Liver (tissue), 9 donors: Measurements from ENCODE around the gene AP2A2. TPM values are rescaled to one million over a fixed set of nuclear protein-coding genes. Genes with fewer than 3 reads are reported as not detected.

ENCODE experiments used
- DNase-seq: peaks from one replicate; pipeline ENCODE4 v3.0.0-alpha.2; 2017; ENCODE audit warnings: low spot score
- H3K27ac ChIP-seq, 2 donors: one replicate each; pipeline ENCODE4 v1.7.0; 2013; ENCODE audit warnings: inconsistent platforms in 2 of 2, low read length in 2 of 2, control low read depth in 1 of 2, low read depth in 1 of 2, mild to moderate bottlenecking in 1 of 2
- H3K27me3 ChIP-seq, 4 donors: one replicate each; pipeline versions ENCODE4 v1.6.1 to v1.7.0; 2013; ENCODE audit warnings: low read length in 3 of 4, inconsistent platforms in 1 of 4, mild to moderate bottlenecking in 1 of 4, moderate library complexity in 1 of 4; ENCODE audit not compliant: control insufficient read depth in 4 of 4, insufficient read depth in 4 of 4
- H3K36me3 ChIP-seq, 4 donors: one replicate each; pipeline versions ENCODE4 v1.6.1 to v1.7.0; 2013; ENCODE audit warnings: low read length in 3 of 4, mild to moderate bottlenecking in 3 of 4, low read depth in 1 of 4, moderate library complexity in 1 of 4; ENCODE audit not compliant: control insufficient read depth in 4 of 4, insufficient read depth in 3 of 4
- H3K4me1 ChIP-seq, 4 donors: one replicate each; pipeline versions ENCODE4 v1.6.1 to v1.7.0; 2013; ENCODE audit warnings: low read length in 3 of 4, mild to moderate bottlenecking in 3 of 4, moderate library complexity in 1 of 4; ENCODE audit not compliant: control insufficient read depth in 4 of 4, insufficient read depth in 4 of 4
- H3K4me3 ChIP-seq, 3 donors: one replicate each; pipeline versions ENCODE4 v1.6.1 to v1.7.0; 2013; ENCODE audit warnings: low read length in 3 of 3, control low read depth in 1 of 3, low read depth in 1 of 3, mild to moderate bottlenecking in 1 of 3
- H3K9ac ChIP-seq, 2 donors: one replicate each; pipeline ENCODE4 v1.7.0; 2013; ENCODE audit warnings: low read length in 2 of 2, mild to moderate bottlenecking in 2 of 2, moderate library complexity in 2 of 2, control low read depth in 1 of 2, low read depth in 1 of 2
- H3K9me3 ChIP-seq, 4 donors: one replicate each; pipeline versions ENCODE4 v1.6.1 to v1.7.0; 2013; ENCODE audit warnings: low read length in 3 of 4; ENCODE audit not compliant: control insufficient read depth in 4 of 4
- FOXA1 ChIP-seq: IDR thresholded peaks from 2 replicates; pipeline ENCODE4 v1.6.1; 2016; ENCODE audit warnings: antibody characterized with exemption
- GABPA ChIP-seq, 2 donors: IDR thresholded peaks in 1 of 2; conservative IDR thresholded peaks in 1 of 2; 2 replicates each; pipeline ENCODE4 v1.6.1; 2016; ENCODE audit warnings: antibody characterized with exemption in 2 of 2, mild to moderate bottlenecking in 1 of 2, moderate library complexity in 1 of 2
- JUND ChIP-seq, 2 donors: IDR thresholded peaks; 2 replicates each; pipeline ENCODE4 v1.6.1; 2016; ENCODE audit warnings: antibody characterized with exemption in 2 of 2
- RAD21 ChIP-seq, 2 donors: IDR thresholded peaks; 2 replicates each; pipeline ENCODE4 v1.6.1; 2016; ENCODE audit warnings: antibody characterized with exemption in 2 of 2, mild to moderate bottlenecking in 2 of 2
- REST ChIP-seq: IDR thresholded peaks from 2 replicates; pipeline ENCODE4 v1.6.1; 2016; ENCODE audit warnings: antibody characterized with exemption, mild to moderate bottlenecking
- SP1 ChIP-seq: IDR thresholded peaks from 2 replicates; pipeline ENCODE4 v1.6.1; 2018; ENCODE audit warnings: antibody characterized with exemption, mild to moderate bottlenecking
- TAF1 ChIP-seq: conservative IDR thresholded peaks from 2 replicates; pipeline ENCODE4 v1.6.1; 2016; ENCODE audit warnings: antibody characterized with exemption, mild to moderate bottlenecking
- YY1 ChIP-seq: IDR thresholded peaks from 2 replicates; pipeline ENCODE4 v1.6.1; 2016; ENCODE audit warnings: antibody characterized with exemption, mild to moderate bottlenecking
- WGBS: extraction: QIAGEN DNeasy Blood & Tissue Kit; methylation state at CpG from one replicate; pipeline ENCODE4 v1.1.7; 2013; 5-methylcytosine and 5-hydroxymethylcytosine counted together
- polyA plus RNA-seq, 2 donors: library from polyadenylated mRNA; stranded (reverse) in 1 of 2; unstranded in 1 of 2; fragments of 200-250 nt in 1 of 2; fragments of >200 nt in 1 of 2; fragmentation: Nextera tagmentation in 1 of 2; extraction: Ambion mirVana in 1 of 2; gene quantifications; one replicate each; pipeline versions ENCODE4 v1.2.1 to v1.2.3, GENCODE V29; 2013 to 2015
- total RNA-seq, 2 donors: library from RNA; depleted of rRNA; stranded (reverse); fragments of >200 nt; gene quantifications; one replicate each; pipeline ENCODE4 v1.2.3, GENCODE V29; 2014
- TF ChIP-seq, protein P1 (sequence below): IDR thresholded peaks from 2 replicates; pipeline ENCODE4 v1.6.1; 2016; ENCODE audit warnings: antibody characterized with exemption
- TF ChIP-seq, protein P2 (sequence below): fragments of 150-350 bp; IDR thresholded peaks from 2 replicates; pipeline ENCODE4 v1.5.1; 2017; ENCODE audit warnings: improper control_type of control experiment, low read depth, low read length; ENCODE audit not compliant: missing input control
- TF ChIP-seq, protein P3 (sequence below): IDR thresholded peaks from 2 replicates; pipeline ENCODE4 v1.6.1; 2016; ENCODE audit warnings: antibody characterized with exemption
- TF ChIP-seq, protein P4 (sequence below): IDR thresholded peaks from 2 replicates; pipeline ENCODE4 v1.6.1; 2016; ENCODE audit warnings: antibody characterized with exemption
- donor health status: healthy.
- donor health status: healthy.
- donor health status: healthy.
- donor health status: healthy.
- donor health status: healthy.

AP2A2 gene
- total and polyA plus RNA-seq, 4 donors: 20.5 to 39.7 (median 23.8) TPM

DNA sequence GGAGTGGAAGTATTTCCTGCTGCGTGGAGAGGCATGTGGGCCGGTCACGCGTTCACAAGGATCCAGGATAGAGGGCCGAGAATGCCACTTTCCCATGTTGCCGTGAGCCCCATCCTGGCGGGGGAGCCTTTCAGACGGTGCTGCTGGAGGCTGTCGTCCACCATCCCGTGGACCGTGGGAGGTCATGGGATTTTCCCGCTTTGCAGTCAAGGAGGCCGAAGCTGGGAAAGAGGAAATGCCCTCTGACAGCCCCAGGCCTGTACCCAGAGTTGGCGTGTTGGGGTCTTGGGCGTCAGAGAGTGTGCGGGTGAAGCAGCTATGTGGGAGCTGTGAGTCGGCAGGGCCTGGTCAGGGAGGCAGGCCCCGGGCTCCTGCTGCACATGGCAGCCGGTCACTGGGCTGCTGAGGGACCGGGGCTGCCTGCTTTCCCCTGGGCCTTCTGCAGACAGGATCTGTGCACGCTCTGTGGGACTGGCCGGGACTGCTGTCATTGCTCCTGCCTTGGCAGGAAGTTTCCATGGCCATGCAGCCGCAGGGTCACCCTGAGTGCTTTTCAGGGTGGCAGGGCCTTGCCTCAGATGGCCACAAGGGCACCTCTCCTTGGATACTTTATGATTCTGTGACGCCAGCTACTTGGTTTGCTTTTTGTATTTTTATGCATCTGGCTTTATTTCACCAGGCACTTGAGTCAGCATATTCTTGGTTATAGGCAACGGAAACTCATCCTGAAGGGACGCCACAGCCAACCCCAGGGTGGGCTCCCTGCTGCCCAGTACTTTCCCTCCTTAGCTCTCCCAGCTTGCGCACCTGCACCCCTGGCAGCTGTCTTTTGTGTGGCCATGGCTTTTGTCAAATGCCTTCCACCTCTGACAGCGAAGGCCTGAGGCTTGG, 52.4 kb downstream of the AP2A2 start:
- H3K36me3 ChIP-seq: peaks cover 18 to 57% (median 24%) of the 10 kb centered on the region in 4 donors
- DNase-seq: no peak
- TF ChIP-seq SP1: no peak
- no peak for TF ChIP-seq TAF1
- no peak for TF ChIP-seq GABPA (IDR thresholded peaks at IDR 0.05 in 1 of 2, conservative IDR thresholded peaks at IDR 0.05 in 1 of 2)
- TF ChIP-seq YY1: no peak
- TF ChIP-seq, protein P1, sequence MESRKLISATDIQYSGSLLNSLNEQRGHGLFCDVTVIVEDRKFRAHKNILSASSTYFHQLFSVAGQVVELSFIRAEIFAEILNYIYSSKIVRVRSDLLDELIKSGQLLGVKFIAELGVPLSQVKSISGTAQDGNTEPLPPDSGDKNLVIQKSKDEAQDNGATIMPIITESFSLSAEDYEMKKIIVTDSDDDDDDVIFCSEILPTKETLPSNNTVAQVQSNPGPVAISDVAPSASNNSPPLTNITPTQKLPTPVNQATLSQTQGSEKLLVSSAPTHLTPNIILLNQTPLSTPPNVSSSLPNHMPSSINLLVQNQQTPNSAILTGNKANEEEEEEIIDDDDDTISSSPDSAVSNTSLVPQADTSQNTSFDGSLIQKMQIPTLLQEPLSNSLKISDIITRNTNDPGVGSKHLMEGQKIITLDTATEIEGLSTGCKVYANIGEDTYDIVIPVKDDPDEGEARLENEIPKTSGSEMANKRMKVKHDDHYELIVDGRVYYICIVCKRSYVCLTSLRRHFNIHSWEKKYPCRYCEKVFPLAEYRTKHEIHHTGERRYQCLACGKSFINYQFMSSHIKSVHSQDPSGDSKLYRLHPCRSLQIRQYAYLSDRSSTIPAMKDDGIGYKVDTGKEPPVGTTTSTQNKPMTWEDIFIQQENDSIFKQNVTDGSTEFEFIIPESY: no peak
- TF ChIP-seq REST: no peak
- H3K4me1 ChIP-seq: no peaks in the 10 kb centered on the region
- 82% methylated on average over 28 of the region's 28 CpGs for WGBS
- H3K4me3 ChIP-seq: no peak overlapping the region
- H3K27me3 ChIP-seq: no peaks in the 10 kb centered on the region
- no peaks in the 10 kb centered on the region for H3K9me3 ChIP-seq
- no peak overlapping the region for H3K9ac ChIP-seq
- H3K27ac ChIP-seq: no peak overlapping the region

- 85% methylated on average over 16 of the region's 16 CpGs for WGBS
- Histone ChIP-seq H3K4me1 (no peaks in the 10 kb centered on the region), H3K36me3 (peaks cover 15 to 52% (median 25%) of the 10 kb centered on the region in 4 donors), H3K9ac (no peak overlapping the region), H3K9me3 (no peaks in the 10 kb centered on the region), H3K4me3 (no peak overlapping the region), H3K27ac (no peak overlapping the region), H3K27me3 (no peaks in the 10 kb centered on the region)
- DNase-seq: no peak
- TF ChIP-seq JUND (IDR thresholded peaks at IDR 0.05): no peak
- TF ChIP-seq YY1: no peak
- TF ChIP-seq, protein P1: no peak
- no peak for TF ChIP-seq TAF1
- TF ChIP-seq, protein P2, sequence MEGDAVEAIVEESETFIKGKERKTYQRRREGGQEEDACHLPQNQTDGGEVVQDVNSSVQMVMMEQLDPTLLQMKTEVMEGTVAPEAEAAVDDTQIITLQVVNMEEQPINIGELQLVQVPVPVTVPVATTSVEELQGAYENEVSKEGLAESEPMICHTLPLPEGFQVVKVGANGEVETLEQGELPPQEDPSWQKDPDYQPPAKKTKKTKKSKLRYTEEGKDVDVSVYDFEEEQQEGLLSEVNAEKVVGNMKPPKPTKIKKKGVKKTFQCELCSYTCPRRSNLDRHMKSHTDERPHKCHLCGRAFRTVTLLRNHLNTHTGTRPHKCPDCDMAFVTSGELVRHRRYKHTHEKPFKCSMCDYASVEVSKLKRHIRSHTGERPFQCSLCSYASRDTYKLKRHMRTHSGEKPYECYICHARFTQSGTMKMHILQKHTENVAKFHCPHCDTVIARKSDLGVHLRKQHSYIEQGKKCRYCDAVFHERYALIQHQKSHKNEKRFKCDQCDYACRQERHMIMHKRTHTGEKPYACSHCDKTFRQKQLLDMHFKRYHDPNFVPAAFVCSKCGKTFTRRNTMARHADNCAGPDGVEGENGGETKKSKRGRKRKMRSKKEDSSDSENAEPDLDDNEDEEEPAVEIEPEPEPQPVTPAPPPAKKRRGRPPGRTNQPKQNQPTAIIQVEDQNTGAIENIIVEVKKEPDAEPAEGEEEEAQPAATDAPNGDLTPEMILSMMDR: no peak
- TF ChIP-seq RAD21 (IDR thresholded peaks at IDR 0.05): no peak
- TF ChIP-seq REST: no peak
- TF ChIP-seq GABPA (IDR thresholded peaks at IDR 0.05 in 1 of 2, conservative IDR thresholded peaks at IDR 0.05 in 1 of 2): no peak
- no peak for TF ChIP-seq FOXA1
- TF ChIP-seq, protein P3, sequence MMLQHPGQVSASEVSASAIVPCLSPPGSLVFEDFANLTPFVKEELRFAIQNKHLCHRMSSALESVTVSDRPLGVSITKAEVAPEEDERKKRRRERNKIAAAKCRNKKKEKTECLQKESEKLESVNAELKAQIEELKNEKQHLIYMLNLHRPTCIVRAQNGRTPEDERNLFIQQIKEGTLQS: no peak
- no peak for TF ChIP-seq SP1
- TF ChIP-seq, protein P4, sequence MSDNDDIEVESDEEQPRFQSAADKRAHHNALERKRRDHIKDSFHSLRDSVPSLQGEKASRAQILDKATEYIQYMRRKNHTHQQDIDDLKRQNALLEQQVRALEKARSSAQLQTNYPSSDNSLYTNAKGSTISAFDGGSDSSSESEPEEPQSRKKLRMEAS: no peak
These were observed 53.1 kb downstream of the AP2A2 start for GRCh38 chr11:978781-979180.
